HG03342 (cell line): ENCODE measurements around the gene OR2T3.
"Not testable (repeated sequence)": the region's sequence is repeated elsewhere in the genome, so short reads cannot be mapped to it uniquely, and the experiment has no call there.

ENCODE experiments used
- ATAC-seq: cut with Tn5 transposase; IDR thresholded peaks from one replicate; pipeline ENCODE4 v1.9.1; 2021; ENCODE audit warnings: mild to moderate bottlenecking, moderate library complexity; ENCODE audit not compliant: unreplicated experiment

OR2T3 gene

GRCh38 chr1:248471154-248471553 lies 2.0 kb upstream of the OR2T3 start:
- ATAC-seq = no peak

- not testable (repeated sequence) for ATAC-seq
Measured at GRCh38 chr1:248472111-248472510, 1.0 kb upstream of the OR2T3 start.

- ATAC-seq = peak; percentile 48
Measured at GRCh38 chr1:248475660-248476059, 2.5 kb downstream of the OR2T3 start.

- peak; percentile 86 for ATAC-seq
Measured at GRCh38 chr1:248481686-248482579, 8.8 kb downstream of the OR2T3 start.

- ATAC-seq = not testable (repeated sequence)
Measured at GRCh38 chr1:248488289-248488688, 15.1 kb downstream of the OR2T3 start, which contains the start of gene OR2T5. Gene OR2T5 (plus strand): TSS chr1:248488589. CDS start chr1:248488589, 0 bp downstream.

GRCh38 chr1:248496661-248497060 lies 23.5 kb downstream of the OR2T3 start:
- not testable (repeated sequence) for ATAC-seq

- ATAC-seq = not testable (repeated sequence)
Measured at GRCh38 chr1:248500305-248501035, 27.3 kb downstream of the OR2T3 start.

- not testable (repeated sequence) for ATAC-seq
Measured at GRCh38 chr1:248507773-248508172, 34.6 kb downstream of the OR2T3 start, which contains the start of gene OR2G6. Gene OR2G6 (plus strand): TSS chr1:248508073. CDS start chr1:248521647, 13,574 bp downstream.

GRCh38 chr1:248510217-248510616 lies 37.1 kb downstream of the OR2T3 start:
- not testable (repeated sequence) for ATAC-seq

- no peak for ATAC-seq
Measured at GRCh38 chr1:248521856-248522255, 48.7 kb downstream of the OR2T3 start.
